ENCODE measurements around the gene TPD52L2. TPM values are rescaled to one million over a fixed set of nuclear protein-coding genes. Genes with fewer than 3 reads are reported as not detected.

Gene TPD52L2
- total and polyA plus RNA-seq, 8 donors: 82.6 to 116 (median 87.0) TPM

DNA sequence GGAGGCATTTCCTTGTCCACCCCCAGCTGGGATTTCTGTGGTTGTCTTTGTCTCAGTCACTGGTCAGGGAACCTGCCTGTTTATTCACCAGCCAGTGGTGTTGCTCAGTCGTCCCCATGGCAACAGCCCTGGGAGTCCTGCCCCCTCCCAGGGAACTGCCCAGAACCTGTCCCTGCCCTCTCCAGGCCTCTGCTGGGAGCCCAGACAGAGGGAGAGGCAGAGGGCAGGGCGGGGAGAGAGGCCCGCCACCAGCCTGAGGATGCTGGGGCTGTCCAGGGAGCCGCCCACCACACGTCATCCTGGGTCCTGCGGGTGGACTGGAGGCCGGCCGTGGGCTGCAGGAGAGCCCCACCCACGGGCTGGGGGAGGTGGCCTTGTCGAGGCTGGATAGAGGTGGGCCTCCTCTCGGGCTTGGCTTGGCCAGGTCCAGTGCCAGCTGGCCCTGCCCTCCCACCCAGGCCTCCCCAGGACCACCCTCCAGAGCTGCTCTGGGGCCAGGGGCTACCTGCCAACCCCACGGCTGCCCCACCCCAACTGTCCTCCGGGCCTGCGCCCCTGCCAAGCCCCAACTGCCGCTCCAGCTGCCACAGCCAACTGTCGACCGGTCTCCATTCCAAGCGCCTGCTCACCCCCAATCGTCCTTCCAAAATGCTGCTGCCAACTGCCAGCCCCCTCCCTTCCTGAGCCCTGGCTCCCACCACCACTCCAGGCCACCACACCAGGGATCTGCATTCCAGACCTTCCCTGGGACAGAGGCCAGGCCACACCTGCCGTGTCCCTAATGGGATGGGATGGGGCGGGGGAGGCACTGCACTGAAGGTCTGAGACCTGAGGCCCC, 29.8 kb upstream of the TPD52L2 start:
- Histone ChIP-seq H3K9me3 (no peaks in the 10 kb centered on the region), H3K4me1 (peaks cover 14 to 33% of the 10 kb centered on the region in 2 donors), H3K27ac (peak overlapping the region in 1 of 2 donors; percentile 16), H3K4me3 (no peak overlapping the region), H3K36me3 (no peaks in the 10 kb centered on the region), H3K27me3 (peaks cover 0 to 34% of the 10 kb centered on the region in 2 donors)
- ATAC-seq (peak; percentile 93), DNase-seq (peak; percentile 64 to 92 (median 88))
- TF ChIP-seq CTCF (IDR thresholded peaks at IDR 0.05): no peak
- intact Hi-C loops (cut with DNase I): no loop called here

- no peak for ATAC-seq
- intact Hi-C loops (cut with DNase I): no loop called here
- no peak for TF ChIP-seq CTCF (IDR thresholded peaks at IDR 0.05)
- no peaks in the 10 kb centered on the region for H3K9me3 ChIP-seq
- H3K27me3 ChIP-seq: peaks cover 0 to 27% of the 10 kb centered on the region in 2 donors
- peaks cover 14 to 27% of the 10 kb centered on the region in 2 donors for H3K4me1 ChIP-seq
- no peaks in the 10 kb centered on the region for H3K36me3 ChIP-seq
- H3K4me3 ChIP-seq: no peak overlapping the region
- no peak for DNase-seq
- H3K27ac ChIP-seq: no peak overlapping the region
These were observed 28.4 kb upstream of the TPD52L2 start for GRCh38 chr20:63836458-63837344.

- intact Hi-C loops (cut with DNase I): no loop called here
- no peak overlapping the region for H3K4me3 ChIP-seq
- no peaks in the 10 kb centered on the region for H3K9me3 ChIP-seq
- TF ChIP-seq CTCF (IDR thresholded peaks at IDR 0.05): no peak
- peaks cover 14 to 20% of the 10 kb centered on the region in 2 donors for H3K4me1 ChIP-seq
- H3K27me3 ChIP-seq: peaks cover 0 to 26% of the 10 kb centered on the region in 2 donors
- DNase-seq (no peak), ATAC-seq (no peak)
- H3K36me3 ChIP-seq: no peaks in the 10 kb centered on the region
- no peak overlapping the region for H3K27ac ChIP-seq
These were observed 27.6 kb upstream of the TPD52L2 start for GRCh38 chr20:63837479-63837878.

DNA sequence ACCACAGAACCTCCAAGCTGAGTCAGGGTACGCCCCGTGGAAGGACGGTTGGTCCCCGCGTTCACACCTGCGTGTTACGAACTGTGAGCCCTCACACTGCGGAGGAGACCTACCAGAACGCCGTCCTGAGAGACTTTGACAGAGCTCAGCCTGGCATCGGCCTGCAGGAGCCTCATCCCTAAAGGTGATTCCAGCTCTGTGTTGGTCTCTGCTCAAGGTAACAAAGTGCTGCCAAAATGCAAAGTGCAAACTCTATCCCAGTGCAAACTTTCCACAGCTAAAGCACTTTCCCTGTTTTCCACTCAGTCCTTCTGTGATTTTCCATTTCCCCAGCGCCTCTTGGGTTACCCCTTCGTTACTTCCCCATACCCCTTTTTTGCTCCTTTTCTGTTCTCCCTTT, 25.4 kb upstream of the TPD52L2 start:
- ATAC-seq (no peak), DNase-seq (no peak)
- Histone ChIP-seq H3K27me3 (peaks cover 0 to 28% of the 10 kb centered on the region in 2 donors), H3K4me1 (peaks cover 3 to 14% of the 10 kb centered on the region in 2 donors), H3K27ac (no peak overlapping the region), H3K9me3 (no peaks in the 10 kb centered on the region), H3K36me3 (no peaks in the 10 kb centered on the region), H3K4me3 (no peak overlapping the region)
- no peak for TF ChIP-seq CTCF (IDR thresholded peaks at IDR 0.05)
- intact Hi-C loops (cut with DNase I): no loop called here

DNA sequence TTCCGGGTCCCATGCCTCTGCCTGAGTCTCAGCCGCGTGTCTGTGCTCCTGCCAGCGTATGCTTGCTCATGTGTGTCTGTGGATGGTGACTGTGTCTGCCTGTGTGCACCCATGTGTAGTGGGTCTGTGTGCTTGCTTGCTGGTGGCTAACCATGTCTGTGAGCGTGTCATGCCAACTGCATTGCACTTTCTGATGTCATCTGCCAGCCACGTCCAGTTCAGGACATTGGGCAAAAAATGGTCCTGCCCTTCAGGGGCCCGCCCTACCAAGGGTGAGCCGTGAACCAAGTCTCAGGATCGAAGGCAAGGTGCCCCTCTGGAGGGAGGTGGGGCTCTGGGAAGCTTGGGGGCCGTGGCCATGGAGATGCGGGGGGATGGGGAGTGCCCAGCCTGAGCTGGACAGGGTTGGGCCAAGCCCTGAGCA, 24.7 kb upstream of the TPD52L2 start:
- no peak for DNase-seq
- Histone ChIP-seq H3K4me1 (peaks cover 0 to 16% of the 10 kb centered on the region in 2 donors), H3K27ac (no peak overlapping the region), H3K27me3 (peaks cover 0 to 36% of the 10 kb centered on the region in 2 donors), H3K36me3 (no peaks in the 10 kb centered on the region), H3K4me3 (no peak overlapping the region), H3K9me3 (no peaks in the 10 kb centered on the region)
- ATAC-seq: no peak
- TF ChIP-seq CTCF (IDR thresholded peaks at IDR 0.05): no peak
- intact Hi-C loops (cut with DNase I): no loop called here
